ENCODE results near the gene CDHR4.
"Not testable (repeated sequence)": the region's sequence is repeated elsewhere in the genome, so short reads cannot be mapped to it uniquely, and the experiment has no call there.

DNA sequence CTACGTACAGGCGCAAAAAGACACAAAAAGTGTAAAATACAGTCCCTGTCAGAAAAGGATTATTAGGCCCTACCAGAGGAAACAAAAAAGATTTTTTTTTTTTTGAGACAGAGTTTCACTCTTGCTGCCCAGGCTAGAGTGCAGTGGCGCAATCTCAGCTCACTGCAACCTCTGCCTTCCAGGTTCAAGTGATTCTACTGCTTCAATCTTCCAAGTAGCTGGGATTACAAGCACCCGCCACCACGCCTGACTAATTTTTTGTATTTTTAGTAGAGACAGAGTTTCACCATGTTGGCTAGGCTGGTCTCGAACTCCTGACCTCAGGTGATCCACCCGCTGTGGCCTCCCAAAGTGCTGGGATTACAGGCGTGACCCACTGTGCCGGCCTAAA, 18.7 kb downstream of the CDHR4 start:
- TF ChIP-seq, protein P1, sequence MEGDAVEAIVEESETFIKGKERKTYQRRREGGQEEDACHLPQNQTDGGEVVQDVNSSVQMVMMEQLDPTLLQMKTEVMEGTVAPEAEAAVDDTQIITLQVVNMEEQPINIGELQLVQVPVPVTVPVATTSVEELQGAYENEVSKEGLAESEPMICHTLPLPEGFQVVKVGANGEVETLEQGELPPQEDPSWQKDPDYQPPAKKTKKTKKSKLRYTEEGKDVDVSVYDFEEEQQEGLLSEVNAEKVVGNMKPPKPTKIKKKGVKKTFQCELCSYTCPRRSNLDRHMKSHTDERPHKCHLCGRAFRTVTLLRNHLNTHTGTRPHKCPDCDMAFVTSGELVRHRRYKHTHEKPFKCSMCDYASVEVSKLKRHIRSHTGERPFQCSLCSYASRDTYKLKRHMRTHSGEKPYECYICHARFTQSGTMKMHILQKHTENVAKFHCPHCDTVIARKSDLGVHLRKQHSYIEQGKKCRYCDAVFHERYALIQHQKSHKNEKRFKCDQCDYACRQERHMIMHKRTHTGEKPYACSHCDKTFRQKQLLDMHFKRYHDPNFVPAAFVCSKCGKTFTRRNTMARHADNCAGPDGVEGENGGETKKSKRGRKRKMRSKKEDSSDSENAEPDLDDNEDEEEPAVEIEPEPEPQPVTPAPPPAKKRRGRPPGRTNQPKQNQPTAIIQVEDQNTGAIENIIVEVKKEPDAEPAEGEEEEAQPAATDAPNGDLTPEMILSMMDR (IDR thresholded peaks at IDR 0.05), result not testable (repeated sequence)
- TF ChIP-seq POLR2A, EP300 (IDR thresholded peaks at IDR 0.05): not testable (repeated sequence)

Measured in ovary (tissue), 3 donors.